MM.1S (cell line): Measurements from ENCODE around the gene HSD17B13.

ENCODE experiments used
- CTCF ChIP-seq: fragments of 300-600 bp; sonication (generic); IDR thresholded peaks from 2 replicates; pipeline ENCODE4 v1.5.1; 2016; ENCODE audit warnings: antibody characterized with exemption, low read length, mixed read lengths
- EZH2phosphoT487 ChIP-seq: fragments of 300-600 bp; sonication (generic); IDR thresholded peaks from 2 replicates; pipeline ENCODE4 v1.6.1; 2018; ENCODE audit warnings: antibody characterized with exemption, low read length

DNA sequence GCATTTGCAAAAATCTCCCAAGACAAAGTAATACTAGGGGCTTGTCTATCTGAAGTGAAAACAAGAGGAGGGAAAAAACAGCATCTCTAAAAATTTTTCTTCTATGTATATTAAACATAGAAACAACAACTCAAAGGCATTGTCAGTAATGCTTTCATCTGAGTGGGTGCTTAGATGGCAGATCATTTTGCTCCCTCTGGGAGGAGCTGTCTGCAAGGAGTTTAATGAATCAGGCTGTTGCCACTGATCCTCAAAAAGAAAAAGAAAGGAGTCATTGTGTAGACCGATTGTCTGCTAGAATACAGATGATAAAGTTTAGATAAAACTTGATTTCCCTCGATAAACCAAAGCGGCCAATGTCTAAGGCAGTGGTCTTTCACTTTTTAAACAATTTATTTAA is 52.5 kb downstream of the HSD17B13 start:
- TF ChIP-seq CTCF (peak; percentile 21), EZH2phosphoT487 (no peak)
